ENCODE results near the gene FOLR1.

The FOLR1 gene

GRCh38 chr11:72224564-72225410, 32.8 kb downstream of the FOLR1 start, which contains the start of gene INPPL1:
Gene INPPL1 (plus strand): TSS chr11:72224767. CDS start chr11:72224985, 218 bp downstream.
- Histone ChIP-seq H3K27me3 (ENCODE audit: insufficient read depth, low read length) (no peaks in the 10 kb centered on the region), H3K4me3 (ENCODE audit: low read depth, low read length) (peak within 1 kb of the TSS; percentile 82), H3K27ac (ENCODE audit: low read depth, low read length) (peak within 1 kb of the TSS; percentile 47), H3K36me3 (ENCODE audit: insufficient read depth, low read length) (no peaks in the 10 kb centered on the region), H3K4me1 (ENCODE audit: control insufficient read depth, insufficient read depth, low read length, unreplicated experiment) (peaks cover 4% of the 10 kb centered on the region), H3K79me2 (ENCODE audit: control insufficient read depth, insufficient read depth, low read length, unreplicated experiment) (peaks cover 34% of the 10 kb centered on the region), H2AFZ (ENCODE audit: low read length, unreplicated experiment) (peak within 1 kb of the TSS; percentile 69)

- H2AFZ ChIP-seq (ENCODE audit: low read length, unreplicated experiment) = peak overlapping the region; percentile 69
- peaks cover 4% of the 10 kb centered on the region for H3K4me1 ChIP-seq (ENCODE audit: control insufficient read depth, insufficient read depth, low read length, unreplicated experiment)
- H3K36me3 ChIP-seq (ENCODE audit: insufficient read depth, low read length) = no peaks in the 10 kb centered on the region
- no peaks in the 10 kb centered on the region for H3K27me3 ChIP-seq (ENCODE audit: insufficient read depth, low read length)
- peak overlapping the region; percentile 82 for H3K4me3 ChIP-seq (ENCODE audit: low read depth, low read length)
- peaks cover 34% of the 10 kb centered on the region for H3K79me2 ChIP-seq (ENCODE audit: control insufficient read depth, insufficient read depth, low read length, unreplicated experiment)
- no peak overlapping the region for H3K27ac ChIP-seq (ENCODE audit: low read depth, low read length)
Measured at GRCh38 chr11:72225411-72225951, 33.5 kb downstream of the FOLR1 start.

- H3K4me3 ChIP-seq (ENCODE audit: low read depth, low read length) = no peak overlapping the region
- peaks cover 6% of the 10 kb centered on the region; the same call in 1 of the 2 replicates for H3K36me3 ChIP-seq (ENCODE audit: insufficient read depth, low read length)
- peaks cover 34% of the 10 kb centered on the region for H3K79me2 ChIP-seq (ENCODE audit: control insufficient read depth, insufficient read depth, low read length, unreplicated experiment)
- no peaks in the 10 kb centered on the region for H3K27me3 ChIP-seq (ENCODE audit: insufficient read depth, low read length)
- no peak overlapping the region for H3K27ac ChIP-seq (ENCODE audit: low read depth, low read length)
- no peak overlapping the region for H2AFZ ChIP-seq (ENCODE audit: low read length, unreplicated experiment)
- peaks cover 4% of the 10 kb centered on the region for H3K4me1 ChIP-seq (ENCODE audit: control insufficient read depth, insufficient read depth, low read length, unreplicated experiment)
Measured at GRCh38 chr11:72226701-72227100, 34.8 kb downstream of the FOLR1 start.

GRCh38 chr11:72227316-72228228, 35.6 kb downstream of the FOLR1 start:
- Histone ChIP-seq H3K4me1 (ENCODE audit: control insufficient read depth, insufficient read depth, low read length, unreplicated experiment) (peaks cover 4% of the 10 kb centered on the region), H3K27me3 (ENCODE audit: insufficient read depth, low read length) (no peaks in the 10 kb centered on the region), H3K79me2 (ENCODE audit: control insufficient read depth, insufficient read depth, low read length, unreplicated experiment) (peaks cover 34% of the 10 kb centered on the region), H3K27ac (ENCODE audit: low read depth, low read length) (no peak overlapping the region), H3K36me3 (ENCODE audit: insufficient read depth, low read length) (peaks cover 13% of the 10 kb centered on the region; the same call in 1 of the 2 replicates), H3K4me3 (ENCODE audit: low read depth, low read length) (no peak overlapping the region), H2AFZ (ENCODE audit: low read length, unreplicated experiment) (no peak overlapping the region)

- Histone ChIP-seq H3K4me1 (ENCODE audit: control insufficient read depth, insufficient read depth, low read length, unreplicated experiment) (peaks cover 4% of the 10 kb centered on the region), H3K27me3 (ENCODE audit: insufficient read depth, low read length) (no peaks in the 10 kb centered on the region), H3K79me2 (ENCODE audit: control insufficient read depth, insufficient read depth, low read length, unreplicated experiment) (peaks cover 34% of the 10 kb centered on the region), H2AFZ (ENCODE audit: low read length, unreplicated experiment) (no peak overlapping the region), H3K4me3 (ENCODE audit: low read depth, low read length) (no peak overlapping the region), H3K27ac (ENCODE audit: low read depth, low read length) (no peak overlapping the region), H3K36me3 (ENCODE audit: insufficient read depth, low read length) (peaks cover 15% of the 10 kb centered on the region; the same call in 1 of the 2 replicates)
Measured at GRCh38 chr11:72228229-72228843, 36.4 kb downstream of the FOLR1 start.

- Histone ChIP-seq H2AFZ (ENCODE audit: low read length, unreplicated experiment) (no peak overlapping the region), H3K27me3 (ENCODE audit: insufficient read depth, low read length) (no peaks in the 10 kb centered on the region), H3K36me3 (ENCODE audit: insufficient read depth, low read length) (peaks cover 19% of the 10 kb centered on the region; the same call in 1 of the 2 replicates), H3K27ac (ENCODE audit: low read depth, low read length) (no peak overlapping the region), H3K4me1 (ENCODE audit: control insufficient read depth, insufficient read depth, low read length, unreplicated experiment) (peaks cover 4% of the 10 kb centered on the region), H3K79me2 (ENCODE audit: control insufficient read depth, insufficient read depth, low read length, unreplicated experiment) (peaks cover 34% of the 10 kb centered on the region), H3K4me3 (ENCODE audit: low read depth, low read length) (no peak overlapping the region)
Measured at GRCh38 chr11:72228844-72229231, 36.9 kb downstream of the FOLR1 start.

GRCh38 chr11:72229336-72229924, 37.5 kb downstream of the FOLR1 start:
- no peak overlapping the region for H3K4me3 ChIP-seq (ENCODE audit: low read depth, low read length)
- H3K36me3 ChIP-seq (ENCODE audit: insufficient read depth, low read length) = peaks cover 19% of the 10 kb centered on the region; the same call in 1 of the 2 replicates
- H3K27me3 ChIP-seq (ENCODE audit: insufficient read depth, low read length) = no peaks in the 10 kb centered on the region
- no peak overlapping the region for H3K27ac ChIP-seq (ENCODE audit: low read depth, low read length)
- peaks cover 4% of the 10 kb centered on the region for H3K4me1 ChIP-seq (ENCODE audit: control insufficient read depth, insufficient read depth, low read length, unreplicated experiment)
- H2AFZ ChIP-seq (ENCODE audit: low read length, unreplicated experiment) = no peak overlapping the region
- peaks cover 29% of the 10 kb centered on the region for H3K79me2 ChIP-seq (ENCODE audit: control insufficient read depth, insufficient read depth, low read length, unreplicated experiment)

GRCh38 chr11:72229925-72230763, 38.2 kb downstream of the FOLR1 start:
- Histone ChIP-seq H3K4me1 (ENCODE audit: control insufficient read depth, insufficient read depth, low read length, unreplicated experiment) (peaks cover 4% of the 10 kb centered on the region), H3K27ac (ENCODE audit: low read depth, low read length) (no peak overlapping the region), H3K27me3 (ENCODE audit: insufficient read depth, low read length) (no peaks in the 10 kb centered on the region), H3K4me3 (ENCODE audit: low read depth, low read length) (no peak overlapping the region), H2AFZ (ENCODE audit: low read length, unreplicated experiment) (no peak overlapping the region), H3K79me2 (ENCODE audit: control insufficient read depth, insufficient read depth, low read length, unreplicated experiment) (peaks cover 22% of the 10 kb centered on the region), H3K36me3 (ENCODE audit: insufficient read depth, low read length) (peaks cover 19% of the 10 kb centered on the region; the same call in 1 of the 2 replicates)

GRCh38 chr11:72230764-72231365, 38.9 kb downstream of the FOLR1 start:
- Histone ChIP-seq H3K4me1 (ENCODE audit: control insufficient read depth, insufficient read depth, low read length, unreplicated experiment) (peaks cover 1% of the 10 kb centered on the region), H3K27ac (ENCODE audit: low read depth, low read length) (no peak overlapping the region), H2AFZ (ENCODE audit: low read length, unreplicated experiment) (no peak overlapping the region), H3K4me3 (ENCODE audit: low read depth, low read length) (no peak overlapping the region), H3K27me3 (ENCODE audit: insufficient read depth, low read length) (no peaks in the 10 kb centered on the region), H3K36me3 (ENCODE audit: insufficient read depth, low read length) (peaks cover 19% of the 10 kb centered on the region; the same call in 1 of the 2 replicates), H3K79me2 (ENCODE audit: control insufficient read depth, insufficient read depth, low read length, unreplicated experiment) (peaks cover 15% of the 10 kb centered on the region)
